DND-41 (cell line): Measurements from ENCODE around the gene DEXI.

Experiments
- CTCF ChIP-seq: IDR thresholded peaks from 2 replicates; pipeline ENCODE4 v1.5.1; 2012; ENCODE audit warnings: borderline replicate concordance, low read length, moderate library complexity, mild to moderate bottlenecking; ENCODE audit not compliant: poor library complexity, severe bottlenecking; ENCODE audit errors: extremely low read depth
- EZH2 ChIP-seq: IDR thresholded peaks from 3 replicates; pipeline ENCODE4 v1.6.1; 2012; ENCODE audit warnings: borderline replicate concordance, low read depth, mild to moderate bottlenecking, moderate library complexity, low read length, inconsistent platforms; ENCODE audit not compliant: severe bottlenecking

GRCh38 chr16:10951026-10951425 lies 8.8 kb upstream of the DEXI start:
- no peak for TF ChIP-seq CTCF
- no peak for TF ChIP-seq EZH2
